Smooth muscle cell (in vitro differentiated cells): ENCODE results near the gene MTF2. TPM values are rescaled to one million over a fixed set of nuclear protein-coding genes. Genes with fewer than 3 reads are reported as not detected.
A peak's percentile ranks its signal among the peaks of the same experiment; 100 is the strongest.
"Not testable (repeated sequence)": the region's sequence is repeated elsewhere in the genome, so short reads cannot be mapped to it uniquely, and the experiment has no call there.

Source experiments
- DNase-seq: peaks from one replicate; lab custom pipeline; 2025; ENCODE audit not compliant: unreplicated experiment; lab: John Stamatoyannopoulos, UW
- H2AFZ ChIP-seq: fragments of 200-600 bp; sonication (generic); 2 replicates; pipeline ENCODE4 v1.6.0; 2016; ENCODE audit warnings: antibody characterized with exemption, low read depth, mild to moderate bottlenecking
- H3F3A ChIP-seq: fragments of 200-600 bp; sonication (generic); 2 replicates; pipeline ENCODE4 v1.6.0; 2017; ENCODE audit warnings: antibody characterized with exemption, low read depth
- H3K27ac ChIP-seq: fragments of 200-600 bp; sonication (generic); 2 replicates; pipeline ENCODE4 v1.5.1; 2016; ENCODE audit warnings: low read depth, mild to moderate bottlenecking
- H3K27me3 ChIP-seq: fragments of 200-600 bp; sonication (generic); 2 replicates; pipeline ENCODE4 v1.6.1; 2016; ENCODE audit warnings: low read depth, mild to moderate bottlenecking
- H3K36me3 ChIP-seq: fragments of 200-600 bp; sonication (generic); 2 replicates; pipeline ENCODE4 v1.5.1; 2016; ENCODE audit warnings: low read depth
- H3K4me1 ChIP-seq: fragments of 200-600 bp; sonication (generic); 2 replicates; pipeline ENCODE4 v1.5.1; 2016; ENCODE audit warnings: low read depth
- H3K4me2 ChIP-seq: fragments of 200-600 bp; sonication (generic); 2 replicates; pipeline ENCODE4 v1.6.0; 2016; ENCODE audit warnings: mild to moderate bottlenecking
- H3K4me3 ChIP-seq: fragments of 200-600 bp; sonication (generic); 2 replicates; pipeline ENCODE4 v1.5.1; 2016; ENCODE audit warnings: mild to moderate bottlenecking
- H3K79me2 ChIP-seq: fragments of 200-600 bp; sonication (generic); 2 replicates; pipeline ENCODE4 v1.6.0; 2016; ENCODE audit warnings: low read depth, mild to moderate bottlenecking
- H3K9ac ChIP-seq: fragments of 200-600 bp; sonication (generic); 2 replicates; pipeline ENCODE4 v1.6.0; 2016; ENCODE audit warnings: low read depth
- H3K9me3 ChIP-seq: fragments of 200-600 bp; sonication (generic); replicated peaks from 2 replicates; pipeline ENCODE4 v1.5.1; 2016; ENCODE audit warnings: low read depth
- H4K20me1 ChIP-seq: fragments of 200-600 bp; sonication (generic); 2 replicates; pipeline ENCODE4 v1.6.0; 2016; ENCODE audit warnings: low read depth
- CTCF ChIP-seq: fragments of 200-600 bp; sonication (generic); IDR thresholded peaks from 2 replicates; pipeline ENCODE4 v1.5.1; 2017; ENCODE audit warnings: borderline replicate concordance, mild to moderate bottlenecking, antibody characterized with exemption; ENCODE audit not compliant: insufficient read depth, poor library complexity, severe bottlenecking
- WGBS: methylation state at CpG from one replicate; pipeline ENCODE4 v1.1.7; 2016; ENCODE audit warnings: low lambda C conversion rate; 5-methylcytosine and 5-hydroxymethylcytosine counted together
- polyA plus RNA-seq: library from polyadenylated mRNA; unstranded; fragments of >200 nt; fragmentation: Nextera tagmentation; extraction: Ambion mirVana; gene quantifications from 2 replicates; pipeline ENCODE4 v1.2.1, GENCODE V29; 2016
- total RNA-seq: library from RNA; depleted of rRNA; stranded (reverse); fragments of >200 nt; gene quantifications from 2 replicates; pipeline ENCODE4 v1.2.3, GENCODE V29; 2014

Gene MTF2
- total and polyA plus RNA-seq, 2 experiments from 2014 or later, result 41.2 to 43.1 TPM

- no peaks in the 10 kb centered on the region for H3K9me3 ChIP-seq
- no peaks in the 10 kb centered on the region for H3F3A ChIP-seq
- 14% methylated on average over 1 of the region's 1 CpG for WGBS
- no peaks in the 10 kb centered on the region for H3K36me3 ChIP-seq
- H3K4me2 ChIP-seq, result peak overlapping the region; percentile 31
- no peak for DNase-seq
- no peak overlapping the region for H2AFZ ChIP-seq
- H3K4me3 ChIP-seq, result no peak overlapping the region
- peaks cover 96% of the 10 kb centered on the region for H3K79me2 ChIP-seq
- H3K27me3 ChIP-seq, result no peaks in the 10 kb centered on the region
- no peak for TF ChIP-seq CTCF
- H4K20me1 ChIP-seq, result peaks cover 57% of the 10 kb centered on the region
- H3K27ac ChIP-seq, result no peak overlapping the region
- H3K9ac ChIP-seq, result no peak overlapping the region
- peaks cover 8% of the 10 kb centered on the region for H3K4me1 ChIP-seq
Measured at GRCh38 chr1:93172778-93173177, 93.7 kb downstream of the MTF2 start.

GRCh38 chr1:93174638-93175037, 95.6 kb downstream of the MTF2 start:
- not testable (repeated sequence) for H3K4me3 ChIP-seq, H3F3A ChIP-seq, H3K27ac ChIP-seq, H3K9me3 ChIP-seq, H3K9ac ChIP-seq, DNase-seq, H3K36me3 ChIP-seq, H3K4me2 ChIP-seq, H2AFZ ChIP-seq, H3K27me3 ChIP-seq
- H3K79me2 ChIP-seq, result peaks cover 92% of the 10 kb centered on the region
- peaks cover 19% of the 10 kb centered on the region for H3K4me1 ChIP-seq
- WGBS, result 96% methylated on average over 3 of the region's 3 CpGs
- H4K20me1 ChIP-seq, result peaks cover 70% of the 10 kb centered on the region

- H3K4me3 ChIP-seq, result peak overlapping the region; percentile 73
- H3K4me1 ChIP-seq, result peaks cover 17% of the 10 kb centered on the region
- peak overlapping the region; percentile 88 for H3K4me2 ChIP-seq
- no peaks in the 10 kb centered on the region for H3K9me3 ChIP-seq
- no peaks in the 10 kb centered on the region for H3K36me3 ChIP-seq
- no peak for TF ChIP-seq CTCF
- DNase-seq, result no peak
- no peak overlapping the region for H3K9ac ChIP-seq
- WGBS, result 44% methylated on average over 4 of the region's 4 CpGs
- H2AFZ ChIP-seq, result no peak overlapping the region
- peaks cover 68% of the 10 kb centered on the region for H3K79me2 ChIP-seq
- H3F3A ChIP-seq, result no peaks in the 10 kb centered on the region
- H3K27ac ChIP-seq, result peak overlapping the region; percentile 92
- no peaks in the 10 kb centered on the region for H3K27me3 ChIP-seq
- peaks cover 46% of the 10 kb centered on the region for H4K20me1 ChIP-seq
Measured at GRCh38 chr1:93177991-93178390, 98.9 kb downstream of the MTF2 start.

- H3K9ac ChIP-seq, result no peak overlapping the region
- H2AFZ ChIP-seq, result no peak overlapping the region
- TF ChIP-seq CTCF, result no peak
- peak overlapping the region; percentile 73 for H3K4me3 ChIP-seq
- H3K79me2 ChIP-seq, result peaks cover 67% of the 10 kb centered on the region
- DNase-seq, result no peak
- peak overlapping the region; percentile 88 for H3K4me2 ChIP-seq
- no peaks in the 10 kb centered on the region for H3F3A ChIP-seq
- WGBS, result 59% methylated on average over 5 of the region's 5 CpGs
- H3K27me3 ChIP-seq, result no peaks in the 10 kb centered on the region
- H3K27ac ChIP-seq, result peak overlapping the region; percentile 92
- no peaks in the 10 kb centered on the region for H3K9me3 ChIP-seq
- H4K20me1 ChIP-seq, result peaks cover 42% of the 10 kb centered on the region
- peaks cover 14% of the 10 kb centered on the region for H3K4me1 ChIP-seq
- no peaks in the 10 kb centered on the region for H3K36me3 ChIP-seq
Measured at GRCh38 chr1:93178418-93178817, 99.3 kb downstream of the MTF2 start.
